Activated T-cell treated with anti-CD3 and anti-CD28 coated beads, Interleukin-2, amount 50 U/mL, for 48 hours (primary cell): ENCODE data around the gene GRIN1.
"Not testable (repeated sequence)": the region's sequence is repeated elsewhere in the genome, so short reads cannot be mapped to it uniquely, and the experiment has no call there.

Source experiments
- DNase-seq, 2 experiments: peaks; one replicate each; pipeline ENCODE4 v3.0.0-alpha.2; 2020

Gene GRIN1

GRCh38 chr9:137129456-137130175 lies 9.3 kb upstream of the GRIN1 start:
- DNase-seq: peak; percentile 91 to 94

- no peak for DNase-seq
Measured at GRCh38 chr9:137130176-137130755, 8.7 kb upstream of the GRIN1 start.

DNA sequence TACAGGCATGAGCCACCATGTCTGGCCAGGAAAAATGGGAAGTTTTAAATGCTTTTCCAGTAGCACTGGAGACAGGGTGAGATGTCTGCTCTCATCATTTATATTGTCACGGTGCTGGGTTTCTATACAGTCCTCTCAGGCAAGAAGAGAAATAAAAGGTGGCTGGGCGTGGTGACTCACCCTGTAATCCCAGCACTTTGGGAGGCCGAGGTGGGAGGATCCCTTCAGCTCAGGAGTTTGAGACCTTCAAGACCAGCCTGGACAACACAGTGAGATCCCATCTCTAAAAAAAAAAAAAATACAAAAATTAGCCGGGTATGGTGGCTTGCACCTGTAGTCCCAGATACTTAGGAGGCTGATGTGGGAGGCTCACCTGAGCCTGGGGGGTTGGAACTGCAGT lies 4.8 kb upstream of the GRIN1 start:
- no peak for DNase-seq

DNA sequence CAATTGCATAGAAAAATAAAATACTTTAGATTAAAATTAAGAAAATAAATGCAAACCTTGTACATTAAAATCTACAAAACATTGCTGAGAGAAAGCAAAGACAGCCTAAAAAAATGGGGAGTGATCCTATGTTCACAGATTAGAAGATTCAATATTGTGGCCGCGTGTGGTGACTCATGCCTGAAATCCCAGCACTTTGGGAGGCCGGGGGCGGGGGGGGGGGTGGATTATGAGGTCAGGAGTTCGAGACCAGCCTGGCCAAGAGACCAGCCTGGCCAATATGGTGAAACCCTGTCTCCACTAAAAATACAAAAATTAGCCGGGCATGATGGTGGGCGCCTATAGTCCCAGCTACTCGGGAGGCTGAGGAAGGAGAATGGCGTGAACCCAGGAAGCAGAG lies 3.8 kb upstream of the GRIN1 start:
- not testable (repeated sequence) for DNase-seq

DNA sequence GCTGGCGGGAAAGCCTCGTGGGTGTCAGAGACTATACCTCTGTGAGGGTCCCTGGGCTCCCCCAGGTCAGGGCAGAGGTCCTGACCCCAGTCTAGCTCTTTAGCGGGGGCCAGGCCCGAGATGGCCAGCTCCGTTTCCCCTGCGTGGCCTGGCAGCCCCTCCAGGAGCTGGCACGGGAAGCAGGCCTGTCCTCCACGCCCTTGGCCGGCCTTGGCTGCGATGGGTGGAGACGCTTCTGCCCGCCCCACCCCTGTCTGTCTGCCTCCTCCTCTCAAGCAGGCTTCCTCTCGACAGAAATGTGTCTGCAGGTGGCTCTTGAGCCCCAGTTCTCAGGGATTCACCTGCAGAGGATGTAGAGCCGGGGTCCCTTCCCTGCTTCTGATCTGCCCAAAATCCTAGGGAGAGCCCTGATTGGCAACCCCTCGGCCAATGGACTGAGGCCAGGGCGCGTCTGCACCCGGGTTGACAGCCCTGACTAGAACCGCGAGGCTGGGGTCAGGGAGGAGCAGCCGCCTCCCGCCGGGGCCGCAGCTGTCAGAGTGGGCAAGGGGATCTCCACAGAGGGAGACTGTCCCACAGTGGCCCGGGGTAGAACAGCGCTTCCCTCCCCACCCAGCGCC lies 2.6 kb upstream of the GRIN1 start:
- no peak for DNase-seq

- DNase-seq: no peak
Measured at GRCh38 chr9:137136881-137137607, 1.9 kb upstream of the GRIN1 start.

- no peak for DNase-seq
Measured at GRCh38 chr9:137138058-137138721, 764 bp upstream of the GRIN1 start.

- no peak for DNase-seq
Measured at GRCh38 chr9:137139468-137140150, 655 bp downstream of the GRIN1 start.

GRCh38 chr9:137140151-137141012 lies 1.4 kb downstream of the GRIN1 start:
- DNase-seq: no peak

DNA sequence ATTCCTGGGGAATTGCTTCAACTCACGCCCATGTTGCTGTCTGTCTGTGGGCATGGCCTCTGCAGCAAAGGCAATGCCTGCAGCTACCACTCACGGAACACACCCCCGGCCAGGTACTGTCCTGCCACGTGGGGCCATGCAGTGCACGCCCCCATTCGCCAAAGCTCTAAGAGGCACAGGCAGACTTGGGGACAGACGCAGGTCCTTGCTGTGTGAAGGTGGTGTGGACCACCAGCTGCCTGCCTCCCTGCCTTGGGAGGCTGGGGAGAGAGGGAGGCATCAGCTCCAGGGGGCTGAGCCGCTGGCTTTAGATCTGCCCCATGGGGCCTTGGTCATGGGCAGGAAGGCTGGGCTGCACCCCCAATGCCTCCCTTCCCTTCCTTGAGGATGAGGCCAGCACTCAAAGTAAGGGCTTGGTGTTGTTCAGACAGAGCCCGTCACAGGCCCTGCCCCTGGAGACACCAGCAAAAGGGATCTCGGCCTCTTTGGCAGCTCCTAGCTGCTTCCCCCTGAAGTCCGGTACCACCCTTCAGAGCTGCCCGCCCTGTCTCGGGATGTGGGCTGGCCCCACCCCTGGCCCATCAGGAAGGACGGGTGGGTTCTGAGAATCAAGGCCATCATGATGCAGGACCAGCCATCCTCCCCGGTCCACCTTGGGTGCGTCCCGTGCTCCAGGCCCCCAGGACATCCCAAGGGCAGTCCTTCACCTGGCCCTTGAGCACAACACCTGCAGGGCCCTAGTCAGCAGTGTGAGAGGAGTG lies 2.3 kb downstream of the GRIN1 start:
- DNase-seq: no peak

- no peak for DNase-seq
Measured at GRCh38 chr9:137141976-137142936, 3.3 kb downstream of the GRIN1 start.

DNA sequence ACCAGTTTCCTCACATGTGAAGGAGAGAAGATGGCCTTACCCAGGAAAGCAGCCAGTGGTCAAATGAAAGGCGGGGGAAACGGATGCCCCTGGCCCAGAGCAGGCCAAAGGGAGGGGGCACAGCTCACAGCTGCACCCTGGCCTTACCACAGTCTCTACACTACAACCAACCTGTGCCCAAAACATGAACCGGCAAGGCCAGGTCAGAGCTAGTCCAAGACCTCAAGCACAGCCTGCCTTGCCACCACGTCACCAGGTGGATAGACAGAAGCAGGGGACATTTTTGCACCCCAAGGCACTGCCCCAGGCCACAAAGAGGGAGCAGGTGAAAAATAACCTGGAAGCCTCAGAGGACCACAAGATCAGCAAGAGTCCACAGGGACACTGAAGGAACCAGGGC lies 4.5 kb downstream of the GRIN1 start:
- no peak for DNase-seq

GRCh38 chr9:137145731-137146526 lies 7.0 kb downstream of the GRIN1 start:
- DNase-seq: no peak

GRCh38 chr9:137146527-137146918 lies 7.6 kb downstream of the GRIN1 start:
- DNase-seq: no peak

DNA sequence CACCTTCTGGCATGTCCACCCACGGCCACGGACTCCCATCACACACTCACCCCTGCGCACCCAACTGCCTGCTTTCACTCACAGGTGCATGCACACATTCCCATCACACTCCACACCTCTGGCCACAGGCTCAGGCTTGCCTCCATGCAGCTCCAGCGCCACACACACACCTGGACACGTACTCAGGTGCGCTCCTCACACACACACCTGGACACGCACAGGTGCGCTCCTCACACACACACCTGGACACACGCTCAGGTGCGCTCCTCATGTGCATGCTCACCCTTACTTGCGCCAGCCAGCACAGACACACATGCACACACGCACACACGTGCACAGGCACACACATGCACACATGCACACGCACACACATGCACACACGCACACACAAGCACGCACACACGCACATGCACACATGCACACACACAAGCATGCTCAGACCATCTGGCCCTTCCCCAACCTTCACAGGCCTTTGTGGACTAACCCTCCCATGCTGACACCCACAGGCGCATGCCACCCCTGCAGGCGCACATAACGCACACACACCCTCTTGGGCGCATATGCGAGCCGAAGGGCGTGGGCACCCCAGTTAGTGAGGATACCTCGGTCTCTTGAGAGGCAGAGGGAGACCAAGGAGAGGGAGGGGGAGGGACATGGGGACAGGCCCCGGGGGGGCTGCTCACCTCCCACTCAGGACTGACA lies 8.3 kb downstream of the GRIN1 start:
- no peak for DNase-seq

DNA sequence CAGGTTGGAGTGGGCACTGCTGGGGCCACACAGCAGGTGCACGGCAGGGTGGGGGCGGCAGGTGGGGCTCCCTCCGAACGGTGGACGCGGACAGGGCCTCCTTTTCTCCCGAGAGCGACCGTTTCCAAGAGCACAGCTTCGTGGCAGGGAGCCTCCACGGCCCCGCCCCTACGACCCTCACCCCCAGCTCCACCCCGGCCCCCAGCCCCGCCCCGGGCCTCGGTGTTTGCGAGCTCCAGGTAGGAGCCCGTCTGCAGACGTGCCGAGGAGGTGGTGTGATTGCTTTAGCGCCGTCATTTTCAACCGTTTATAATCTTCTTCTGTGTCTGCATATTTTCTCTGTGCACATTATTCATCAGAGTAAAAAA lies 8.8 kb downstream of the GRIN1 start:
- DNase-seq: no peak

DNA sequence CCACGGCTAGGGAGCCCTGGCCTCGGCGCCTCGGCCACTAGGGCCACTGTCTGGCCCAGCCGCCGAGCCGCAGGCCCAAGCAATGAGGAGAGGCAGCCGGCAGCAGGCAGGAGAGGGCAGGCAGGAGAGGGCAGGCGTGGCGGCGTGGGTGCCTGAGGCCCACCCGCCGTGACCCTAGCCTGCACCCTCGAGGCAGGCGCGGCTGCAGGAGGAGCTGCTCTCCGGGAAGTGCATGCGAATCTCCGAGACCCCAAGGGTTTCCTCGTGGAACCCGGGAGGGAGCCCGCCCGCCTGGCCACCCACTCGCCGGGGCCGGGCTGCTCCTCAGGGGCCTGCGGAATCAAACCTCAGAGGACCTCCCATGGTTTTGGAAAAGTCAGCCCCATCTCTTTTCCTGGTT lies 9.3 kb downstream of the GRIN1 start:
- no peak for DNase-seq

DNA sequence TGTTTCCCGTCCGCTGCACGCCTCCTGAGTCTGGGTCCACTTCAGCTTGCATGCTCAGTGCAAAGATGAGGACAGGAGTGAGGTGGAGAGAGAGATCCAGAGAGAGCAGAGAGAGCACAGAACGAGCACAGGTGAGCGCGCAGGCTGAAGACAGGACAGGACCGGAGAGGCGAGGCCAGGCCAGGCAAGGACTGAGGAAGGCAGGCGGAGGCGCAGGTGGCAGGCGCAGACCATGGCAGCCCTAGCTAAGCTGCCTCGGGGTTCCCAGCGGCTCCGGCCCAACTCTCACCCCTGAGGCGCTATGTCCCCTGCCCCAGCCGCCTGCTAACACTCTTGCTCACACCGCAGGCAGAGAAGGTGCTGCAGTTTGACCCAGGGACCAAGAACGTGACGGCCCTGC lies 9.7 kb downstream of the GRIN1 start:
- DNase-seq: no peak
